Tibial artery (tissue), 4 donors: Measurements from ENCODE around the gene NXN.
"Not testable (repeated sequence)": the region's sequence is repeated elsewhere in the genome, so short reads cannot be mapped to it uniquely, and the experiment has no call there.

Experiments
- DNase-seq, 2 donors: peaks; one replicate each; pipeline ENCODE4 v3.0.0-alpha.2; 2019
- H3K27ac ChIP-seq, 2 donors: fragments of 200-600 bp; sonication (generic) in 1 of 2; 1 replicate in 1 of 2; 2 replicates in 1 of 2; pipeline ENCODE4 v1.5.1; 2018 to 2019; ENCODE audit warnings: mild to moderate bottlenecking in 1 of 2
- H3K27me3 ChIP-seq, 2 donors: fragments of 200-600 bp; sonication (generic) in 1 of 2; one replicate each; pipeline versions ENCODE4 v1.5.1 to v1.6.0; 2016 to 2019
- H3K36me3 ChIP-seq, 3 donors: fragments of 200-600 bp; sonication (generic) in 2 of 3; one replicate each; pipeline ENCODE4 v1.5.1; 2016 to 2019; ENCODE audit warnings: mild to moderate bottlenecking in 2 of 3
- H3K4me1 ChIP-seq, 4 donors: fragments of 200-600 bp; sonication (generic) in 2 of 4; 1 replicate in 3 of 4; 2 replicates in 1 of 4; pipeline ENCODE4 v1.5.1; 2016 to 2019
- H3K4me3 ChIP-seq, 2 donors: fragments of 200-600 bp; sonication (generic) in 1 of 2; 1 replicate in 1 of 2; 2 replicates in 1 of 2; pipeline ENCODE4 v1.5.1; 2018 to 2019; ENCODE audit warnings: mild to moderate bottlenecking in 2 of 2
- H3K9me3 ChIP-seq, 3 donors: fragments of 200-600 bp; sonication (generic) in 1 of 3; one replicate each; pipeline ENCODE4 v1.5.1; 2016 to 2019
- intact Hi-C: fragments of 100-400 bp; cut with DNase I; formaldehyde crosslinking; loops from one replicate; pipeline ENCODE4 v1.15.0; 2023; ENCODE audit warnings: low total_unique reads
- TF ChIP-seq, protein P1 (sequence below), 2 experiments: fragments of 200-600 bp in 1 of 2; fragments of 450-650 bp in 1 of 2; IDR thresholded peaks; one replicate each; pipeline ENCODE4 v1.5.1; 2017 to 2019; ENCODE audit warnings: antibody characterized with exemption in 2 of 2, mild to moderate bottlenecking in 1 of 2, moderate library complexity in 1 of 2

The NXN gene

GRCh38 chr17:752620-753219 is 226.9 kb downstream of the NXN start:
- DNase-seq, result peak; percentile 83 to 92

GRCh38 chr17:752002-752619 is 227.5 kb downstream of the NXN start, which contains the start of gene GEMIN4:
TSS of gene GEMIN4 (minus strand) at chr17:752264. CDS start at chr17:752142, 122 bp downstream.
- intact Hi-C loops, result no loop called here

More at GRCh38 chr17:752620-753219, 226.9 kb downstream of the NXN start:
- peak overlapping the region; percentile 84 to 87 for H3K27ac ChIP-seq
- TF ChIP-seq, protein P1, sequence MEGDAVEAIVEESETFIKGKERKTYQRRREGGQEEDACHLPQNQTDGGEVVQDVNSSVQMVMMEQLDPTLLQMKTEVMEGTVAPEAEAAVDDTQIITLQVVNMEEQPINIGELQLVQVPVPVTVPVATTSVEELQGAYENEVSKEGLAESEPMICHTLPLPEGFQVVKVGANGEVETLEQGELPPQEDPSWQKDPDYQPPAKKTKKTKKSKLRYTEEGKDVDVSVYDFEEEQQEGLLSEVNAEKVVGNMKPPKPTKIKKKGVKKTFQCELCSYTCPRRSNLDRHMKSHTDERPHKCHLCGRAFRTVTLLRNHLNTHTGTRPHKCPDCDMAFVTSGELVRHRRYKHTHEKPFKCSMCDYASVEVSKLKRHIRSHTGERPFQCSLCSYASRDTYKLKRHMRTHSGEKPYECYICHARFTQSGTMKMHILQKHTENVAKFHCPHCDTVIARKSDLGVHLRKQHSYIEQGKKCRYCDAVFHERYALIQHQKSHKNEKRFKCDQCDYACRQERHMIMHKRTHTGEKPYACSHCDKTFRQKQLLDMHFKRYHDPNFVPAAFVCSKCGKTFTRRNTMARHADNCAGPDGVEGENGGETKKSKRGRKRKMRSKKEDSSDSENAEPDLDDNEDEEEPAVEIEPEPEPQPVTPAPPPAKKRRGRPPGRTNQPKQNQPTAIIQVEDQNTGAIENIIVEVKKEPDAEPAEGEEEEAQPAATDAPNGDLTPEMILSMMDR (IDR thresholded peaks at IDR 0.05), result no peak
- H3K4me1 ChIP-seq, result peaks cover 0 to 28% (median 21%) of the 10 kb centered on the region in 4 donors
- no peaks in the 10 kb centered on the region for H3K9me3 ChIP-seq
- H3K27me3 ChIP-seq, result no peaks in the 10 kb centered on the region
- H3K4me3 ChIP-seq, result peak overlapping the region; percentile 74 to 79
- H3K36me3 ChIP-seq, result peaks cover under 1 to 22% (median 9%) of the 10 kb centered on the region in 3 donors
- intact Hi-C loops, result no loop called here

GRCh38 chr17:751269-752001 is 228.1 kb downstream of the NXN start:
- peak overlapping the region; percentile 84 to 87 for H3K27ac ChIP-seq
- H3K36me3 ChIP-seq, result peaks cover 12 to 22% (median 18%) of the 10 kb centered on the region in 3 donors
- H3K9me3 ChIP-seq, result no peaks in the 10 kb centered on the region
- H3K4me1 ChIP-seq, result peaks cover 0 to 28% (median 21%) of the 10 kb centered on the region in 4 donors
- TF ChIP-seq, protein P1 (IDR thresholded peaks at IDR 0.05), result no peak
- H3K4me3 ChIP-seq, result peak overlapping the region; percentile 74 to 79
- H3K27me3 ChIP-seq, result no peaks in the 10 kb centered on the region
- intact Hi-C loops, result no loop called here
- peak in 1 of 2 donors; percentile 36 for DNase-seq

More at GRCh38 chr17:752002-752619, 227.5 kb downstream of the NXN start, which contains the start of gene GEMIN4:
- Histone ChIP-seq H3K4me1 (peaks cover 0 to 28% (median 21%) of the 10 kb centered on the region in 4 donors), H3K4me3 (peak within 1 kb of the TSS; percentile 74 to 79), H3K9me3 (no peaks in the 10 kb centered on the region), H3K27me3 (no peaks in the 10 kb centered on the region), H3K27ac (peak within 1 kb of the TSS; percentile 84 to 87), H3K36me3 (peaks cover 6 to 22% (median 11%) of the 10 kb centered on the region in 3 donors)
- TF ChIP-seq, protein P1 (IDR thresholded peaks at IDR 0.05), result peak; percentile 88 to 91
- DNase-seq, result peak; percentile 88 to 95

DNA sequence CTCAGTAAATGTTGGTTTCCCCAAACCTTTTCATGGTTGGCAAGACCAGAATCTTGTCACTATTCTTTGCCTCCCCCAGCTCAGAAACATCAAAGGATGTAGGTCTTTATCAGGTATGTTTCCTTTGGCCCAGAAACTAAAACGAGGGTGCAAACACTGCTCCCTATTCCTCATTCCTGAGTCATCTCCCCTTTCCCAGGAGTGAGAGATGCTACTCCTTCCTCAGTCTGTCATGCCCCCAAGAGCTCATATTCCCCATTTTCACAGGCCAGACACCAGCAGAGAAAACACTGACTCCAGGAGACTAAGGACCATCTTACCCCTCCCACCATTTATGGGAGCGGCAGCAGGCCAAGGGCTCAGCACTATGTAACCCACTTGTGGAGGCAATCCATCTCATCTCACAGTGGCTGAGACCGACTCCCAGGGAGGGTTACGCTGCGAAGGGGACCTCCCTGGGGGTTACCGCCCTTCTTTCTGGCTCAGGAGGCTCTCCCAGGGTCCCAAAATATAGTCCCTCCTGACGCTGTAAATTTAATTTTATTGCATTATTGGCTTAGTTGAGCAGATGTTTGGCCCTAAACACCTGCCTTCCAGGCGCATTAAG is 229.0 kb downstream of the NXN start:
- DNase-seq, result no peak
- H3K9me3 ChIP-seq, result no peaks in the 10 kb centered on the region
- peak overlapping the region; percentile 74 to 79 for H3K4me3 ChIP-seq
- intact Hi-C loops, result no loop called here
- no peaks in the 10 kb centered on the region for H3K27me3 ChIP-seq
- no peak overlapping the region for H3K27ac ChIP-seq
- peaks cover 21 to 29% (median 27%) of the 10 kb centered on the region in 3 donors for H3K36me3 ChIP-seq
- TF ChIP-seq, protein P1 (IDR thresholded peaks at IDR 0.05), result no peak
- peaks cover 0 to 23% (median 20%) of the 10 kb centered on the region in 4 donors for H3K4me1 ChIP-seq

- H3K4me3 ChIP-seq, intact Hi-C loops, H3K27me3 ChIP-seq: not testable (repeated sequence)
These were observed 230.2 kb downstream of the NXN start for GRCh38 chr17:749359-749758.

More at GRCh38 chr17:749359-749758, 230.2 kb downstream of the NXN start:
- H3K27ac ChIP-seq, H3K9me3 ChIP-seq, DNase-seq: not testable (repeated sequence)
- Histone ChIP-seq H3K4me1 (peaks cover 0 to 23% (median 20%) of the 10 kb centered on the region in 4 donors), H3K36me3 (peaks cover 33 to 41% (median 39%) of the 10 kb centered on the region in 3 donors)
